ENCODE measurements around the gene TACR1. TPM values are rescaled to one million over a fixed set of nuclear protein-coding genes. Genes with fewer than 3 reads are reported as not detected.

TACR1 gene
- total and polyA plus RNA-seq, 2 of the 8 experiments (the other 6 are each of a cell fraction or from before 2014, with no cell fraction given): 0.09 to 0.37 TPM

- Histone ChIP-seq H3K4me2 (ENCODE audit: insufficient read depth in 1 of 2, low read depth in 2 of 2, low read length in 2 of 2) (no peak overlapping the region), H3K27me3 (replicated peaks in 1 of 4; ENCODE audit: control insufficient read depth in 3 of 4, extremely low read depth in 1 of 4, insufficient read depth in 3 of 4, low read length in 3 of 4) (no peaks in the 10 kb centered on the region), H2BK120ac (replicated peaks; ENCODE audit: low read depth, low read length) (no peak overlapping the region), H3K56ac (replicated peaks; ENCODE audit: insufficient read length, low read depth, low read length) (no peak overlapping the region), H2AK5ac (ENCODE audit: low read depth, low read length) (no peak overlapping the region), H4K8ac (ENCODE audit: extremely low read depth, insufficient read depth, low read length) (no peak overlapping the region), H3K27ac (ENCODE audit: low read depth, low read length) (no peak overlapping the region), H3K4me3 (ENCODE audit: extremely low read depth in 1 of 4, insufficient read depth in 2 of 4, low read depth in 3 of 4, low read length in 4 of 4) (no peak overlapping the region), H2BK20ac (ENCODE audit: low read length) (no peak overlapping the region), H3K4me1 (replicated peaks in 1 of 4; ENCODE audit: control insufficient read depth in 3 of 4, insufficient read depth in 4 of 4, low read length in 3 of 4) (no peaks in the 10 kb centered on the region), H2AFZ (ENCODE audit: low read length) (no peak overlapping the region), H3K23ac (ENCODE audit: insufficient read length) (no peak overlapping the region), H3K23me2 (ENCODE audit: low read depth, low read length) (no peaks in the 10 kb centered on the region; the same call in 1 of the 2 replicates), H2BK5ac (ENCODE audit: low read depth, low read length) (no peak overlapping the region), H4K20me1 (replicated peaks in 1 of 2; ENCODE audit: control insufficient read depth in 1 of 2, insufficient read depth in 2 of 2, low read length in 2 of 2) (no peaks in the 10 kb centered on the region), H2BK12ac (ENCODE audit: low read depth, low read length) (no peak overlapping the region), H2BK15ac (ENCODE audit: low read length) (no peak overlapping the region), H3K9me3 (ENCODE audit: insufficient read depth in 2 of 2, low read depth in 1 of 2, low read length in 1 of 2) (no peaks in the 10 kb centered on the region), H4K5ac (ENCODE audit: insufficient read length, low read depth, low read length) (no peak overlapping the region), H3K18ac (ENCODE audit: extremely low read depth, low read length) (no peak overlapping the region), H3K79me1 (ENCODE audit: low read depth, low read length) (no peaks in the 10 kb centered on the region), H3K79me2 (ENCODE audit: control insufficient read depth in 1 of 2, insufficient read depth in 2 of 2, low read length in 2 of 2) (no peaks in the 10 kb centered on the region), H3K36me3 (ENCODE audit: control insufficient read depth in 2 of 4, insufficient read depth in 4 of 4, low read length in 3 of 4) (no peaks in the 10 kb centered on the region), H3K9ac (replicated peaks in 1 of 4; ENCODE audit: extremely low read depth in 1 of 4, low read depth in 3 of 4, low read length in 3 of 4) (no peak overlapping the region), H4K91ac (replicated peaks; ENCODE audit: insufficient read length, low read length) (no peak overlapping the region), H3K14ac (ENCODE audit: insufficient read length) (no peak overlapping the region), H3K4ac (replicated peaks; ENCODE audit: insufficient read length, low read depth, low read length) (no peak overlapping the region)
- DNase-seq (ENCODE audit: low read depth in 1 of 2, low spot score in 2 of 2): no peak
- POLR2A ChIA-PET (ENCODE audit: partially characterized antibody): no interaction called here
- CTCF ChIA-PET (ENCODE audit: partially characterized antibody): interaction anchor here (1.0 kb wide), 1 partner anchor 73 kb away, joined by 4 read pairs; no protein-coding TSS in a partner anchor
- no peak for FAIRE-seq
- 84% methylated on average over 3 of the region's 3 CpGs; no CpG with 5 or more reads in 1 of the 2 experiments for WGBS, 2 experiments (ENCODE audit: extremely low coverage in 1 of 2, insufficient coverage in 1 of 2, insufficient read length in 1 of 2, insufficient replicate concordance in 2 of 2, low coverage in 1 of 2, low lambda C conversion rate in 2 of 2, missing lambda C conversion rate in 1 of 2)
- TF ChIP-seq SIX5 (IDR thresholded peaks at IDR 0.05; ENCODE audit: low read depth, low read length) (no peak), CHD2 (IDR thresholded peaks at IDR 0.05; ENCODE audit: low read length) (no peak), JUN (IDR thresholded peaks at IDR 0.05; ENCODE audit: low read depth, low read length) (no peak), NANOG (IDR thresholded peaks at IDR 0.05; ENCODE audit: insufficient read depth, low read depth, low read length, poor library complexity, severe bottlenecking) (no peak), SAP30 (IDR thresholded peaks at IDR 0.05; ENCODE audit: insufficient read depth, insufficient replicate concordance, low read length) (no peak), MAFK (IDR thresholded peaks at IDR 0.05; ENCODE audit: low read depth, low read length) (no peak)
Observed at GRCh38 chr2:75226617-75227016, 27.3 kb upstream of the TACR1 start.

Measured in H1 (cell line).